ENCODE measurements around the gene ENPP1.

The ENPP1 gene

DNA sequence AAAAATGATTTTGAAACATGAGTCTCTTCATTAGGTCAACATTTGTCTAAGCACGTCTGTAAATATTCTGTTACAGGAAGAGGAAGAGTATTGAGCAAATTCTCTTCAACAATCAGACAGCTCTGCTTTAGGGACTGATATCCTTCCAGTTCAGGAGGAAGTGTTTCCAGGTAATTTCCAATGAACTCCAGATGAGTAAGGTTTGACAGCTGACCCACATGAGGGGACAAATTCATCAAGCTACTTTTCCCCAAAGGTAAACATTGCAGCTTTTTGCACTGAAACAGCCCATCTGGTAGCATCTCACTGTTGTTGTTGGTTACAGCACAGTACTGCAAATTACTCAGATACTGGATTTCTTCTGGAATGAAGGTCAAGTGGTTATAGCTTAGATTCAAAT is 18.1 kb downstream of the ENPP1 start:
- TF ChIP-seq, protein P1, sequence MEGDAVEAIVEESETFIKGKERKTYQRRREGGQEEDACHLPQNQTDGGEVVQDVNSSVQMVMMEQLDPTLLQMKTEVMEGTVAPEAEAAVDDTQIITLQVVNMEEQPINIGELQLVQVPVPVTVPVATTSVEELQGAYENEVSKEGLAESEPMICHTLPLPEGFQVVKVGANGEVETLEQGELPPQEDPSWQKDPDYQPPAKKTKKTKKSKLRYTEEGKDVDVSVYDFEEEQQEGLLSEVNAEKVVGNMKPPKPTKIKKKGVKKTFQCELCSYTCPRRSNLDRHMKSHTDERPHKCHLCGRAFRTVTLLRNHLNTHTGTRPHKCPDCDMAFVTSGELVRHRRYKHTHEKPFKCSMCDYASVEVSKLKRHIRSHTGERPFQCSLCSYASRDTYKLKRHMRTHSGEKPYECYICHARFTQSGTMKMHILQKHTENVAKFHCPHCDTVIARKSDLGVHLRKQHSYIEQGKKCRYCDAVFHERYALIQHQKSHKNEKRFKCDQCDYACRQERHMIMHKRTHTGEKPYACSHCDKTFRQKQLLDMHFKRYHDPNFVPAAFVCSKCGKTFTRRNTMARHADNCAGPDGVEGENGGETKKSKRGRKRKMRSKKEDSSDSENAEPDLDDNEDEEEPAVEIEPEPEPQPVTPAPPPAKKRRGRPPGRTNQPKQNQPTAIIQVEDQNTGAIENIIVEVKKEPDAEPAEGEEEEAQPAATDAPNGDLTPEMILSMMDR (IDR thresholded peaks at IDR 0.05), result no peak
- Histone ChIP-seq H3K9me3 (ENCODE audit: control insufficient read depth, low read length) (no peaks in the 10 kb centered on the region), H3K9ac (no peak overlapping the region), H3K27me3 (ENCODE audit: control insufficient read depth, insufficient read depth, low read length) (no peaks in the 10 kb centered on the region), H3K27ac (peak overlapping the region; percentile 1), H3K4me3 (ENCODE audit: low read depth, low read length) (no peak overlapping the region), H3K4me1 (peaks cover 67% of the 10 kb centered on the region), H3K4me2 (ENCODE audit: low read length) (no peak overlapping the region), H3K36me3 (ENCODE audit: control insufficient read depth, insufficient read depth, low read length) (no peaks in the 10 kb centered on the region), H2AFZ (no peak overlapping the region), H3K79me2 (peaks cover 28% of the 10 kb centered on the region)

DNA sequence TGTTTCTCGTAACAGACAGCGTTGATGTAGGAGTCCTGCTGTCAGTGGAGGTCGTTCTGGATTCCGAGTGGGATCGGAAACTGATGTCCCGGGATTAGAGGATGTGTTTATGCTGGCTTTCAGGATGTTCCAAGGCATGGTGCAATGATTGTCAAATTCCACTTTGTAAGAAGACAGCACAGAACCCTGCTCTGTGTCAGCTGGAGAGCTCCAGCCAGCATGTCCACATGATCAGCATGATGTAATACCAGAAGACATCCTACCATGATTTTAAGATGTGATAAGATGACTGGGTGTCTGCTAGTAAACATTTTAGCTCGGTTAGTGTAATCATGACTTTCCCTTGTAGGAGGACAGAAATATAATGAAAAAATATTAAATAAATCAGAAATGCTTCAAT is 20.3 kb downstream of the ENPP1 start:
- Histone ChIP-seq H3K27ac (peak overlapping the region; percentile 90), H3K79me2 (peaks cover 24% of the 10 kb centered on the region), H3K4me1 (peaks cover 62% of the 10 kb centered on the region), H3K9me3 (ENCODE audit: control insufficient read depth, low read length) (no peaks in the 10 kb centered on the region), H3K36me3 (ENCODE audit: control insufficient read depth, insufficient read depth, low read length) (no peaks in the 10 kb centered on the region), H3K4me2 (ENCODE audit: low read length) (peak overlapping the region; percentile 43), H2AFZ (no peak overlapping the region), H3K9ac (no peak overlapping the region), H3K27me3 (ENCODE audit: control insufficient read depth, insufficient read depth, low read length) (no peaks in the 10 kb centered on the region), H3K4me3 (ENCODE audit: low read depth, low read length) (peak overlapping the region; percentile 6)
- TF ChIP-seq, protein P1 (IDR thresholded peaks at IDR 0.05), result no peak

DNA sequence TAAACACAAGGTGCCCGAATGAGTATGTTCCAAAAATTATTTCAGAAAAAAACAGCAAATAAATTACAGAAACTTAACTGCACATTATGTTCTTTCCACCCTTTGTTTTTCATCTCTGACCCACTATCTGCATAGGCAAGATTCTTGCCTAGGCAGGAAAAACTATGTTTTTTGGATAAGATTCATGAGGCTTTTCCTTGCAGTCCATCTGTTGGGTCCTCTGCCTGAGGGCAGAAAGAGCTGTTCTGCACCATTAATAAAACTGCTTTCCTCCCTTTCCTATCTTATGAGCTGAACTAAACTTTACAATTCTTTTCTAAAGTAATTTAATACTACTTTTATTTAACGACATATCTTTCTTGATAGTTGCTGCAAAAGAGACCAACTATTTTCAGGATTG is 21.1 kb downstream of the ENPP1 start:
- Histone ChIP-seq H3K36me3 (ENCODE audit: control insufficient read depth, insufficient read depth, low read length) (no peaks in the 10 kb centered on the region), H3K4me2 (ENCODE audit: low read length) (no peak overlapping the region), H3K9me3 (ENCODE audit: control insufficient read depth, low read length) (no peaks in the 10 kb centered on the region), H3K27me3 (ENCODE audit: control insufficient read depth, insufficient read depth, low read length) (no peaks in the 10 kb centered on the region), H3K79me2 (peaks cover 24% of the 10 kb centered on the region), H3K4me3 (ENCODE audit: low read depth, low read length) (no peak overlapping the region), H3K9ac (no peak overlapping the region), H3K4me1 (peaks cover 57% of the 10 kb centered on the region), H2AFZ (no peak overlapping the region), H3K27ac (peak overlapping the region; percentile 90)
- TF ChIP-seq, protein P1 (IDR thresholded peaks at IDR 0.05), result no peak

DNA sequence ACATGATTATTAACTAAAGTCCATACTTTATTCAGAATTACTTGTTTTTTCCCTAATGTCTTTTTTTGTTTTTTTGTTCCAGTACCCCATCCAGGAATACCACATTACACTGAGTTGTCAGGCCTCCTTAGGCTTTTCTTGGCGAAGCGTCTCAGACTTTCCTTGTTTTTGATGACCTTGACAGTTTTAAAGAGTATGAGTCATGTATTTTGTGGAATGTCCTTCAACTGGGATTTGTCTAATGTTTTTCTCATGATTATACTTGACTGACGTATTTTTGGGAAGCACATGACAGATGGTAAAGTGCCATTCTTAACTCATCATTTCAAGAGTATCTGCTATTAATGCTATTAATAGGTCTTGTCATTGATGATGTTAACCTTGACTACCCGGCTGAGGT is 23.6 kb downstream of the ENPP1 start:
- Histone ChIP-seq H3K27ac (peak overlapping the region; percentile 58), H3K4me2 (ENCODE audit: low read length) (peak overlapping the region; percentile 1), H3K27me3 (ENCODE audit: control insufficient read depth, insufficient read depth, low read length) (no peaks in the 10 kb centered on the region), H2AFZ (no peak overlapping the region), H3K36me3 (ENCODE audit: control insufficient read depth, insufficient read depth, low read length) (no peaks in the 10 kb centered on the region), H3K79me2 (peaks cover 26% of the 10 kb centered on the region), H3K9ac (no peak overlapping the region), H3K4me3 (ENCODE audit: low read depth, low read length) (no peak overlapping the region), H3K9me3 (ENCODE audit: control insufficient read depth, low read length) (no peaks in the 10 kb centered on the region), H3K4me1 (peaks cover 41% of the 10 kb centered on the region)
- TF ChIP-seq, protein P1 (IDR thresholded peaks at IDR 0.05), result no peak

DNA sequence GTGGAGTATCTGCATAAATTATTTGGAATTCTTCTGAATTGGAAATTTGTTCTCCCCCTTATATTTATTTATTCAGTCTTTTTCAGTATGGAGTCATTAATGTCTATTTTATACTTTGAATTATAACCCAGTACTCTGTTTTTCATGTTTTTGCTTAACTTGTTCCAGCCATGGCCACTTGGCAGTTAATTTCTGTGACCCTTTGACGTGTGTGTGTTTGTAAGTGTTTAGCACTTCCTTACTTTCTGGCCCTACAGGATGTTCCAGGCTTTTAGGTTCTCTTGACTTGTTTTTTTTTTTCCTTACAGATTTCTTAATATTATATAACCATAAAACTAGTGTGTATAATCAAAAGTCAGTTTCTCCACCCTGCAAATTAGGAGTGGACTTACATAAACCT is 24.1 kb downstream of the ENPP1 start:
- Histone ChIP-seq H3K9ac (no peak overlapping the region), H3K36me3 (ENCODE audit: control insufficient read depth, insufficient read depth, low read length) (no peaks in the 10 kb centered on the region), H3K27ac (peak overlapping the region; percentile 58), H3K79me2 (peaks cover 25% of the 10 kb centered on the region), H3K9me3 (ENCODE audit: control insufficient read depth, low read length) (no peaks in the 10 kb centered on the region), H3K27me3 (ENCODE audit: control insufficient read depth, insufficient read depth, low read length) (no peaks in the 10 kb centered on the region), H3K4me1 (peaks cover 36% of the 10 kb centered on the region), H3K4me3 (ENCODE audit: low read depth, low read length) (no peak overlapping the region), H2AFZ (no peak overlapping the region), H3K4me2 (ENCODE audit: low read length) (peak overlapping the region; percentile 1)
- TF ChIP-seq, protein P1 (IDR thresholded peaks at IDR 0.05), result no peak
